ENCODE data around the gene GPR108. TPM values are rescaled to one million over a fixed set of nuclear protein-coding genes. Genes with fewer than 3 reads are reported as not detected.

The GPR108 gene
- total RNA-seq, 1 donor from 2014 or later = 14.6 TPM

GRCh38 chr19:6699935-6700334 is 37.4 kb downstream of the GPR108 start:
- Histone ChIP-seq H3K27ac (ENCODE audit: low read depth, low read length) (no peak overlapping the region), H3K9me3 (ENCODE audit: control insufficient read depth in 3 of 3, low read length in 3 of 3) (no peaks in the 10 kb centered on the region), H3K36me3 (ENCODE audit: control insufficient read depth in 3 of 3, insufficient read depth in 3 of 3, low read length in 3 of 3) (peaks cover 0 to 13% (median 0%) of the 10 kb centered on the region in 3 donors), H3K4me1 (ENCODE audit: control insufficient read depth in 3 of 3, insufficient read depth in 3 of 3, low read length in 3 of 3) (no peaks in the 10 kb centered on the region), H3K4me3 (ENCODE audit: low read length in 3 of 3) (no peak overlapping the region), H3K27me3 (ENCODE audit: control insufficient read depth in 3 of 3, insufficient read depth in 3 of 3, low read length in 3 of 3) (peaks cover 0 to 8% (median 0%) of the 10 kb centered on the region in 3 donors), H3K9ac (ENCODE audit: low read depth in 1 of 3, low read length in 3 of 3) (no peak overlapping the region)

GRCh38 chr19:6697291-6697690 is 40.1 kb downstream of the GPR108 start:
- H3K9ac ChIP-seq (ENCODE audit: low read depth in 1 of 3, low read length in 3 of 3) = no peak overlapping the region
- peaks cover 0 to 8% (median 5%) of the 10 kb centered on the region in 3 donors for H3K27me3 ChIP-seq (ENCODE audit: control insufficient read depth in 3 of 3, insufficient read depth in 3 of 3, low read length in 3 of 3)
- no peak overlapping the region for H3K27ac ChIP-seq (ENCODE audit: low read depth, low read length)
- H3K4me1 ChIP-seq (ENCODE audit: control insufficient read depth in 3 of 3, insufficient read depth in 3 of 3, low read length in 3 of 3) = no peaks in the 10 kb centered on the region
- peaks cover 0 to 14% (median 2%) of the 10 kb centered on the region in 3 donors for H3K36me3 ChIP-seq (ENCODE audit: control insufficient read depth in 3 of 3, insufficient read depth in 3 of 3, low read length in 3 of 3)
- H3K9me3 ChIP-seq (ENCODE audit: control insufficient read depth in 3 of 3, low read length in 3 of 3) = no peaks in the 10 kb centered on the region
- no peak overlapping the region for H3K4me3 ChIP-seq (ENCODE audit: low read length in 3 of 3)

GRCh38 chr19:6696239-6696820 is 41.0 kb downstream of the GPR108 start:
- peaks cover 0 to 6% (median 5%) of the 10 kb centered on the region in 3 donors for H3K27me3 ChIP-seq (ENCODE audit: control insufficient read depth in 3 of 3, insufficient read depth in 3 of 3, low read length in 3 of 3)
- H3K27ac ChIP-seq (ENCODE audit: low read depth, low read length) = no peak overlapping the region
- H3K9me3 ChIP-seq (ENCODE audit: control insufficient read depth in 3 of 3, low read length in 3 of 3) = no peaks in the 10 kb centered on the region
- H3K4me3 ChIP-seq (ENCODE audit: low read length in 3 of 3) = no peak overlapping the region
- H3K36me3 ChIP-seq (ENCODE audit: control insufficient read depth in 3 of 3, insufficient read depth in 3 of 3, low read length in 3 of 3) = peaks cover 0 to 11% (median 2%) of the 10 kb centered on the region in 3 donors
- H3K9ac ChIP-seq (ENCODE audit: low read depth in 1 of 3, low read length in 3 of 3) = no peak overlapping the region
- H3K4me1 ChIP-seq (ENCODE audit: control insufficient read depth in 3 of 3, insufficient read depth in 3 of 3, low read length in 3 of 3) = no peaks in the 10 kb centered on the region

GRCh38 chr19:6694147-6694815 is 43.1 kb downstream of the GPR108 start:
- H3K36me3 ChIP-seq (ENCODE audit: control insufficient read depth in 3 of 3, insufficient read depth in 3 of 3, low read length in 3 of 3) = peaks cover 0 to 14% (median 2%) of the 10 kb centered on the region in 3 donors
- H3K4me3 ChIP-seq (ENCODE audit: low read length in 3 of 3) = no peak overlapping the region

GRCh38 chr19:6693681-6694080 is 43.7 kb downstream of the GPR108 start:
- Histone ChIP-seq H3K4me1 (ENCODE audit: control insufficient read depth in 3 of 3, insufficient read depth in 3 of 3, low read length in 3 of 3) (no peaks in the 10 kb centered on the region), H3K36me3 (ENCODE audit: control insufficient read depth in 3 of 3, insufficient read depth in 3 of 3, low read length in 3 of 3) (peaks cover 0 to 15% (median 2%) of the 10 kb centered on the region in 3 donors), H3K27me3 (ENCODE audit: control insufficient read depth in 3 of 3, insufficient read depth in 3 of 3, low read length in 3 of 3) (peaks cover 0 to 7% (median 5%) of the 10 kb centered on the region in 3 donors), H3K9me3 (ENCODE audit: control insufficient read depth in 3 of 3, low read length in 3 of 3) (peaks cover 0 to under 1% (median 0%) of the 10 kb centered on the region in 3 donors), H3K4me3 (ENCODE audit: low read length in 3 of 3) (no peak overlapping the region), H3K27ac (ENCODE audit: low read depth, low read length) (no peak overlapping the region), H3K9ac (ENCODE audit: low read depth in 1 of 3, low read length in 3 of 3) (no peak overlapping the region)

More at GRCh38 chr19:6694147-6694815, 43.1 kb downstream of the GPR108 start:
- Histone ChIP-seq H3K27ac (ENCODE audit: low read depth, low read length) (no peak overlapping the region), H3K4me1 (ENCODE audit: control insufficient read depth in 3 of 3, insufficient read depth in 3 of 3, low read length in 3 of 3) (no peaks in the 10 kb centered on the region), H3K9ac (ENCODE audit: low read depth in 1 of 3, low read length in 3 of 3) (no peak overlapping the region), H3K9me3 (ENCODE audit: control insufficient read depth in 3 of 3, low read length in 3 of 3) (no peaks in the 10 kb centered on the region), H3K27me3 (ENCODE audit: control insufficient read depth in 3 of 3, insufficient read depth in 3 of 3, low read length in 3 of 3) (peaks cover 0 to 7% (median 5%) of the 10 kb centered on the region in 3 donors)

GRCh38 chr19:6693056-6693471 is 44.3 kb downstream of the GPR108 start:
- Histone ChIP-seq H3K9me3 (ENCODE audit: control insufficient read depth in 3 of 3, low read length in 3 of 3) (peaks cover 0 to 2% (median 0%) of the 10 kb centered on the region in 3 donors), H3K27ac (ENCODE audit: low read depth, low read length) (no peak overlapping the region), H3K4me3 (ENCODE audit: low read length in 3 of 3) (no peak overlapping the region), H3K4me1 (ENCODE audit: control insufficient read depth in 3 of 3, insufficient read depth in 3 of 3, low read length in 3 of 3) (no peaks in the 10 kb centered on the region), H3K9ac (ENCODE audit: low read depth in 1 of 3, low read length in 3 of 3) (no peak overlapping the region), H3K27me3 (ENCODE audit: control insufficient read depth in 3 of 3, insufficient read depth in 3 of 3, low read length in 3 of 3) (peaks cover 0 to 7% (median 5%) of the 10 kb centered on the region in 3 donors), H3K36me3 (ENCODE audit: control insufficient read depth in 3 of 3, insufficient read depth in 3 of 3, low read length in 3 of 3) (peaks cover 0 to 17% (median 2%) of the 10 kb centered on the region in 3 donors)

GRCh38 chr19:6692027-6692426 is 45.4 kb downstream of the GPR108 start:
- peaks cover 0 to 7% (median 5%) of the 10 kb centered on the region in 3 donors for H3K27me3 ChIP-seq (ENCODE audit: control insufficient read depth in 3 of 3, insufficient read depth in 3 of 3, low read length in 3 of 3)
- H3K36me3 ChIP-seq (ENCODE audit: control insufficient read depth in 3 of 3, insufficient read depth in 3 of 3, low read length in 3 of 3) = peaks cover 0 to 10% (median 2%) of the 10 kb centered on the region in 3 donors
- no peak overlapping the region for H3K4me3 ChIP-seq (ENCODE audit: low read length in 3 of 3)
- H3K9ac ChIP-seq (ENCODE audit: low read depth in 1 of 3, low read length in 3 of 3) = no peak overlapping the region
- H3K27ac ChIP-seq (ENCODE audit: low read depth, low read length) = no peak overlapping the region
- peaks cover 0 to 2% (median 0%) of the 10 kb centered on the region in 3 donors for H3K9me3 ChIP-seq (ENCODE audit: control insufficient read depth in 3 of 3, low read length in 3 of 3)
- H3K4me1 ChIP-seq (ENCODE audit: control insufficient read depth in 3 of 3, insufficient read depth in 3 of 3, low read length in 3 of 3) = no peaks in the 10 kb centered on the region

- Histone ChIP-seq H3K9me3 (ENCODE audit: control insufficient read depth in 3 of 3, low read length in 3 of 3) (peaks cover 0 to 2% (median 0%) of the 10 kb centered on the region in 3 donors), H3K27me3 (ENCODE audit: control insufficient read depth in 3 of 3, insufficient read depth in 3 of 3, low read length in 3 of 3) (peaks cover 0 to 7% (median 5%) of the 10 kb centered on the region in 3 donors), H3K4me1 (ENCODE audit: control insufficient read depth in 3 of 3, insufficient read depth in 3 of 3, low read length in 3 of 3) (no peaks in the 10 kb centered on the region), H3K27ac (ENCODE audit: low read depth, low read length) (no peak overlapping the region), H3K36me3 (ENCODE audit: control insufficient read depth in 3 of 3, insufficient read depth in 3 of 3, low read length in 3 of 3) (peaks cover 0 to 12% (median 2%) of the 10 kb centered on the region in 3 donors), H3K9ac (ENCODE audit: low read depth in 1 of 3, low read length in 3 of 3) (no peak overlapping the region), H3K4me3 (ENCODE audit: low read length in 3 of 3) (no peak overlapping the region)
Measured at GRCh38 chr19:6691342-6691741, 46.0 kb downstream of the GPR108 start.

GRCh38 chr19:6690160-6690885 is 47.1 kb downstream of the GPR108 start:
- no peaks in the 10 kb centered on the region for H3K4me1 ChIP-seq (ENCODE audit: control insufficient read depth in 3 of 3, insufficient read depth in 3 of 3, low read length in 3 of 3)
- H3K9me3 ChIP-seq (ENCODE audit: control insufficient read depth in 3 of 3, low read length in 3 of 3) = peaks cover 0 to 2% (median 0%) of the 10 kb centered on the region in 3 donors
- peaks cover 0 to 7% (median 5%) of the 10 kb centered on the region in 3 donors for H3K27me3 ChIP-seq (ENCODE audit: control insufficient read depth in 3 of 3, insufficient read depth in 3 of 3, low read length in 3 of 3)
- peaks cover 0 to 16% (median 2%) of the 10 kb centered on the region in 3 donors for H3K36me3 ChIP-seq (ENCODE audit: control insufficient read depth in 3 of 3, insufficient read depth in 3 of 3, low read length in 3 of 3)
- H3K9ac ChIP-seq (ENCODE audit: low read depth in 1 of 3, low read length in 3 of 3) = no peak overlapping the region
- H3K4me3 ChIP-seq (ENCODE audit: low read length in 3 of 3) = no peak overlapping the region
- no peak overlapping the region for H3K27ac ChIP-seq (ENCODE audit: low read depth, low read length)
